HepG2 (cell line): Measurements from ENCODE around the gene SLC35A1. TPM values are rescaled to one million over a fixed set of nuclear protein-coding genes. Genes with fewer than 3 reads are reported as not detected.

Source experiments
- ATAC-seq: fragments of 200-7000 bp; cut with Tn5 transposase; 3 replicates; pipeline ENCODE4 v1.9.1; 2020; ENCODE audit warnings: mild to moderate bottlenecking, moderate library complexity
- BruUV-seq: library from RNA; stranded (reverse); fragments of 400-500 nt; replicated peaks from 2 replicates; lab custom pipeline; 2021; lab: Mats Ljungman, UMichigan
- CTCF ChIA-PET: fragments of 300-600 bp; formaldehyde crosslinking; extraction: SDS; loops from one replicate; lab custom pipeline; 2021; ENCODE audit warnings: low total read pairs, inconsistent platforms, low intra/inter-chr PET ratio; lab: Yijun Ruan, JAX
- POLR2A ChIA-PET: fragments of 350-600 bp; sonication (Branson Sonifier 250); formaldehyde crosslinking; loops from one replicate; lab custom pipeline; 2020; ENCODE audit warnings: antibody characterized with exemption, inconsistent platforms; lab: Yijun Ruan, JAX
- DNase-seq: peaks from one replicate; pipeline ENCODE4 v3.0.0-alpha.2; 2015; ENCODE audit warnings: low spot score
- FAIRE-seq: peaks from 3 replicates; lab custom pipeline; 2011; peaks lifted over from hg19 to GRCh38; lab: Jason Lieb, UNC
- H2AFZ ChIP-seq: one replicate; pipeline ENCODE4 v1.6.1; 2011; ENCODE audit warnings: low read length, inconsistent platforms
- H3K27ac ChIP-seq: fragments of 300-600 bp; 3 replicates; pipeline ENCODE4 v1.8.0; 2011; ENCODE audit warnings: mixed run types, mild to moderate bottlenecking, mixed read lengths, low read length, inconsistent platforms; ENCODE audit not compliant: insufficient read depth; ENCODE audit errors: extremely low read length
- H3K27me3 ChIP-seq, 2 experiments: fragments of 200-600 bp in 1 of 2; 2 replicates in 1 of 2; 3 replicates in 1 of 2; pipeline versions ENCODE4 v1.6.0 to v1.8.0; 2011; ENCODE audit warnings: low read length in 2 of 2, mild to moderate bottlenecking in 2 of 2, moderate library complexity in 2 of 2, inconsistent platforms in 1 of 2; ENCODE audit not compliant: insufficient read depth in 2 of 2, control insufficient read depth in 1 of 2
- H3K36me3 ChIP-seq, 2 experiments: fragments of 200-600 bp in 1 of 2; replicated peaks in 1 of 2; 2 replicates in 1 of 2; 3 replicates in 1 of 2; pipeline versions ENCODE4 v1.5.1 to v1.8.0; 2011; ENCODE audit warnings: low read length in 2 of 2, inconsistent platforms in 1 of 2; ENCODE audit not compliant: insufficient read depth in 2 of 2, control insufficient read depth in 1 of 2
- H3K4me1 ChIP-seq: 2 replicates; pipeline ENCODE4 v1.5.1; 2012; ENCODE audit warnings: low read length, inconsistent platforms; ENCODE audit not compliant: insufficient read depth
- H3K4me2 ChIP-seq: 2 replicates; pipeline ENCODE4 v1.6.0; 2011; ENCODE audit warnings: low read depth, low read length, inconsistent platforms
- H3K4me3 ChIP-seq, 3 experiments: fragments of 200-600 bp in 1 of 3; sonication (generic), shearing (Covaris generic) in 1 of 3; replicated peaks in 1 of 3; 2 replicates each; pipeline ENCODE4 v1.5.1; 2011 to 2016; ENCODE audit warnings: low read length in 3 of 3, inconsistent platforms in 2 of 3, low read depth in 2 of 3, mild to moderate bottlenecking in 2 of 3, control low read depth in 1 of 3, mixed read lengths in 1 of 3; ENCODE audit not compliant: insufficient read depth in 1 of 3
- H3K79me2 ChIP-seq: one replicate; pipeline ENCODE4 v1.6.1; 2011; ENCODE audit warnings: low read length, inconsistent platforms; ENCODE audit not compliant: insufficient read depth
- H3K9ac ChIP-seq: 2 replicates; pipeline ENCODE4 v1.6.0; 2011; ENCODE audit warnings: mild to moderate bottlenecking, low read depth, low read length, inconsistent platforms; ENCODE audit not compliant: insufficient read depth
- H3K9me3 ChIP-seq: 2 replicates; pipeline ENCODE4 v1.5.1; 2012; ENCODE audit warnings: mild to moderate bottlenecking, low read length
- H4K20me1 ChIP-seq: 2 replicates; pipeline ENCODE4 v1.6.0; 2011; ENCODE audit warnings: inconsistent platforms, mild to moderate bottlenecking, low read length, moderate library complexity; ENCODE audit not compliant: insufficient read depth
- ARHGAP35 ChIP-seq: sonication (generic); formaldehyde crosslinking; IDR thresholded peaks from 2 replicates; pipeline ENCODE4 v1.9.0; 2022; ENCODE audit warnings: mild to moderate bottlenecking, inconsistent platforms, moderate library complexity, missing genetic modification reagents, borderline replicate concordance
- BORCS8-MEF2B ChIP-seq: sonication (generic); formaldehyde crosslinking; IDR thresholded peaks from 2 replicates; pipeline ENCODE4 v1.8.0; 2022; ENCODE audit warnings: mild to moderate bottlenecking, missing genetic modification reagents
- MNT ChIP-seq: fragments of 450-650 bp; IDR thresholded peaks from 2 replicates; pipeline ENCODE4 v1.6.1; 2016
- SAFB2 ChIP-seq: sonication (generic); formaldehyde crosslinking; IDR thresholded peaks from 2 replicates; pipeline ENCODE4 v1.5.1; 2020; ENCODE audit warnings: missing genetic modification reagents, low read depth, mild to moderate bottlenecking, borderline replicate concordance
- ZNF569 ChIP-seq: sonication (generic); formaldehyde crosslinking; IDR thresholded peaks from 2 replicates; pipeline ENCODE4 v1.5.0; 2020; ENCODE audit warnings: mild to moderate bottlenecking, missing genetic modification reagents, moderate library complexity, borderline replicate concordance
- WGBS: methylation state at CpG from one replicate; pipeline ENCODE4 v1.1.6; 2017; ENCODE audit warnings: low lambda C conversion rate; 5-methylcytosine and 5-hydroxymethylcytosine counted together
- in situ Hi-C: cut with HindIII; loops from 2 replicates; pipeline ENCODE4 v1.10.0; 2017; ENCODE audit warnings: low pct_unique_long_range_greater_than_20kb; ENCODE audit not compliant: extremely low pct_ligation_motif_present
- intact Hi-C: fragments of 100-400 bp; cut with micrococcal nuclease; formaldehyde crosslinking; loops from one replicate; pipeline ENCODE4 v1.10.0; 2022; ENCODE audit not compliant: unreplicated experiment
- polyA plus RNA-seq, 8 experiments: library from polyadenylated mRNA; depleted of rRNA in 3 of 8; stranded (reverse) in 7 of 8; unstranded in 1 of 8; fragments of >200 nt; fragmentation: Illumina TruSeq in 4 of 8; extraction: Trizol in 4 of 8; gene quantifications; 2 replicates each; pipeline versions ENCODE4 v1.2.1 to v1.2.3, GENCODE V29; 2011 to 2016; ENCODE audit warnings: low read depth in 4 of 8, missing spikeins in 1 of 8, mixed read lengths in 1 of 8; ENCODE audit not compliant: insufficient read depth in 1 of 8
- total RNA-seq, 5 experiments: library from RNA; depleted of rRNA; stranded (reverse); fragments of >200 nt; fragmentation: Illumina TruSeq; extraction: Trizol; gene quantifications; 2 replicates each; pipeline ENCODE4 v1.2.3, GENCODE V29; 2016; ENCODE audit warnings: low read depth in 1 of 5

Gene SLC35A1
- total and polyA plus RNA-seq, 2 of the 13 experiments (the other 11 are each of a cell fraction or from before 2014, with no cell fraction given), result 24.8 to 25.1 TPM

DNA sequence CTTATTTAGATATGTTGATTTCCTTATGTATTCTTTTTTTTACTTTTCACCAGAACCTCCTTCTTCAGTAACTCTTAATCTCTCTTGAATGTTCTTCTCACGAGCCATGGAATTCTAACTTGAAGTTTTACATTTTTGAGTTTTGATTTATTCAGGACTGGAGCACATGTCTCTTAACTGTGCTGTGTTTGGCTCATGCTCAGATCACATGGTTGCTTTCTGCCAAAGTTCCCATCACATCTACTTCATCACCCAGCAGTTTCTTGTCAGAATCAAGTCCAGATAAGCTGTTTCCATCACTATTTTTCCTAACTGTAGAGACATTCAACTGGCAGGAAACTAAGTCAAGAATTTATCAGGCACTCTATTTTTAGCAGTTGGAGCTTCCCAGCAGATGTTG lies 31.7 kb downstream of the SLC35A1 start:
- H3K79me2 ChIP-seq, result no peaks in the 10 kb centered on the region
- no peak for ATAC-seq
- no TSS peak for BruUV-seq
- H3K27ac ChIP-seq, result no peak overlapping the region
- intact Hi-C loops (no loop called here), in situ Hi-C loops (no loop called here)
- ChIA-PET CTCF (no interaction called here), POLR2A (no interaction called here)
- no peak overlapping the region for H3K4me2 ChIP-seq
- no peak for TF ChIP-seq ZNF569 (CRISPR knock-in tag)
- TF ChIP-seq BORCS8-MEF2B (CRISPR knock-in tag), result no peak
- peak; percentile 89 for TF ChIP-seq MNT
- peaks cover 0 to 25% of the 10 kb centered on the region in 2 experiments; a peak in 4 of 5 replicates for H3K36me3 ChIP-seq
- no peak overlapping the region for H3K9ac ChIP-seq
- H2AFZ ChIP-seq, result no peak overlapping the region
- peaks cover 19% of the 10 kb centered on the region for H3K4me1 ChIP-seq
- H4K20me1 ChIP-seq, result no peaks in the 10 kb centered on the region
- 97% methylated on average over 1 of the region's 1 CpG for WGBS
- no peaks in the 10 kb centered on the region for H3K9me3 ChIP-seq
- no peak for FAIRE-seq
- no peaks in the 10 kb centered on the region for H3K27me3 ChIP-seq
- no peak for DNase-seq
- no peak overlapping the region for H3K4me3 ChIP-seq

DNA sequence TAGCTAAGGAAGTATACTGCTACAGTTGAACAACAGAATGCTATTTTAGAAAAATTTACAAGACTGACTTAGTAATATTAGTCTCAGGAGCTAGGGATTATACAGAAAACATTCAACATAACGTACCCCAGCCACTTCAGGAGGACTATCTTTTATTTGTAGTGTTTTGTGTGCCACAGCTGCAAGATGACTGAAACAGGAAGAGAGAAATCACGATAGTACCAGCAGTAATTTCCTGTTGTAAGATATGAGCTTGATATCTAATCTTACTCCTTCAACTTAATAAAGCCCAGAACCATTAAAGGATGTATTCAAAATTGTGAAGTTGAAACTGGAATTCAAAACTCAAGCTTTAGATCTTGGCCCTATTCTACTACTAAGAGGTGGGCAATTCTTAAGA lies 42.1 kb downstream of the SLC35A1 start:
- WGBS, result 95% methylated on average over 2 of the region's 2 CpGs
- no peak overlapping the region for H3K4me3 ChIP-seq
- no peak for ATAC-seq
- H3K79me2 ChIP-seq, result no peaks in the 10 kb centered on the region
- in situ Hi-C loops (no loop called here), intact Hi-C loops (no loop called here)
- H4K20me1 ChIP-seq, result no peaks in the 10 kb centered on the region
- no peaks in the 10 kb centered on the region for H3K27me3 ChIP-seq
- ChIA-PET CTCF (no interaction called here), POLR2A (no interaction called here)
- DNase-seq, result no peak
- TF ChIP-seq SAFB2 (CRISPR knock-in tag), result no peak
- TF ChIP-seq ARHGAP35, result no peak
- H3K9ac ChIP-seq, result no peak overlapping the region
- no TSS peak for BruUV-seq
- H2AFZ ChIP-seq, result no peak overlapping the region
- H3K27ac ChIP-seq, result no peak overlapping the region
- H3K36me3 ChIP-seq, result peaks cover 22 to 70% of the 10 kb centered on the region in 2 experiments
- no peaks in the 10 kb centered on the region for H3K4me1 ChIP-seq
- FAIRE-seq, result no peak
- no peaks in the 10 kb centered on the region for H3K9me3 ChIP-seq
- no peak overlapping the region for H3K4me2 ChIP-seq
